Left ventricle myocardium superior (tissue), 1 donor: Measurements from ENCODE around the gene PAXX. TPM values are rescaled to one million over a fixed set of nuclear protein-coding genes. Genes with fewer than 3 reads are reported as not detected.

Source experiments
- ATAC-seq: fragments of 200-7000 bp; cut with Tn5 transposase; one replicate; pipeline ENCODE4 v1.9.1; 2020; ENCODE audit warnings: mild to moderate bottlenecking, moderate library complexity
- DNase-seq: peaks from one replicate; pipeline ENCODE4 v3.0.0-alpha.2; 2020
- intact Hi-C: fragments of 100-400 bp; cut with micrococcal nuclease; formaldehyde crosslinking; loops from one replicate; pipeline ENCODE4 v1.11.0; 2022
- long read RNA-seq: library from polyadenylated mRNA; unstranded; transcript quantifications from one replicate; pipeline ENCODE4 v2.0.0, GENCODE V29; 2021
- total RNA-seq: library from RNA; stranded (reverse); fragmentation: NEBNext Ultra II Directional; extraction: Animal tissue kit (Norgen Biotek cat#: 25700); gene quantifications from one replicate; pipeline ENCODE4 v1.2.1, GENCODE V29; 2021
- donor health status: DM: no; HTN: yes; CAD: no; lungs with severe emphysema.

PAXX gene, protein sequence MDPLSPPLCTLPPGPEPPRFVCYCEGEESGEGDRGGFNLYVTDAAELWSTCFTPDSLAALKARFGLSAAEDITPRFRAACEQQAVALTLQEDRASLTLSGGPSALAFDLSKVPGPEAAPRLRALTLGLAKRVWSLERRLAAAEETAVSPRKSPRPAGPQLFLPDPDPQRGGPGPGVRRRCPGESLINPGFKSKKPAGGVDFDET
- 23.9 TPM for total RNA-seq
- long read RNA-seq, transcript PAXX-208 (5 exons, 1,077 nt) = minor isoform, 6 of 58 reads
- long read RNA-seq, transcript PAXX-201 (7 exons, 812 nt) = major isoform, 22 of 58 reads
- long read RNA-seq, partial matches to known transcripts = 13 of 58 reads
- long read RNA-seq, other reads (novel, unspliced or antisense) = 14 of 58 reads

DNA sequence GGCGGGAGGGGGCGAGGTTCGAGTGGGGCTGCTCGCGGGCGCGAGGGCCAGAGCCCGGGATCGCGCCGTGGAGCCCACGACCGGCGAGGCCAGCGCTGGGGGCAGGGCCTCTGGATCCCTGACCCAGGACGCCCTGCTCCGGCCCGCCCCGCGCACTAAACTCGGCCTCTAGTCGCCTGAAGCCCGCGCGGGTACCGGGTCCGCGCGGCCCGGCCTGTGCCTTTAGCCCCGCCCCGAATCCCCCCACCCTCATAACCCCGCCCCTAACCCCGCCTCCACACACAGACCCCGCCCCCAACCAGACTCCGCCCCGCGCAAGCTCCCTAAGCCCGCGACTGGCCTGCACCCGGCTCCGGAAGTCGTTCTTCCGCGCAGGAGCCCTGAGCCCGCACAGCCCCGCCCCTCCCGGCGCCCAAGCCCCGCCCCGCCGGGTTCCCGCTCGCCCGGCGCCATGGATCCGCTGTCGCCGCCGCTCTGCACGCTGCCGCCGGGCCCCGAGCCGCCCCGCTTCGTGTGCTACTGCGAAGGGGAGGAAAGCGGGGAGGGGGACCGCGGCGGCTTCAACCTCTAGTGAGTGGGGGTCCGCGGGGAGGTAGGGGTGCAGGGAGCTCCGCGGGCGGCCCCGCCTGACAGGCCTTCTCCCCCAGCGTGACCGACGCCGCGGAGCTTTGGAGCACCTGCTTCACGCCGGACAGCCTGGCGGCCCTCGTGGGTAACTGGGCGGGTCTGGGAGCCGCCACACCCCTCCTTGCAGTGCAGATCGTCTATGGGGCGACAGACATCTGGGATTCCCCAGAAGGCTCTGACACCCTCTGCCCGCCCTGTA is at the start of gene PAXX:
PAXX (plus strand) TSS at position 430 of the 826 bp plus-strand sequence; CDS start at position 452, 22 bp downstream.
- DNase-seq (peak; percentile 96), ATAC-seq (peak; percentile 94)
- intact Hi-C loops = no loop called here

DNA sequence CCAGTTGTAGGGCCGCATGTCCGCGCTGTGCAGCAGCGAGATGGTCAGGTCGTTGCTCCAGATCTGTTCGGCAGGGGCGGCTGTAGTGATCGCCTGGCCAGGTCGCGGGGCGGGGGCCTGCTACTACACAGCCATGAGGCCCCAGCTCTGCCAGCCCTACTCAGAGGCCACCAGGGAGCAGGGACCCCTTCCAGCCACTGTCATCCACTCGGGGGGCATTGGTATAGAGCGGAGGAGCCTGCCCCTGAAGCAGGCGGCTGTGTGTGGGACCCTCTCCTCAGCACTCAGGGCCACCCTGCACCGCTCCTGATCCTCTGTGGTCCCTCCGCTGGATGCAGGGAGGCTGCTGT is 49.4 kb upstream of the PAXX start:
- DNase-seq = no peak
- intact Hi-C loops = no loop called here
- ATAC-seq = no peak

DNA sequence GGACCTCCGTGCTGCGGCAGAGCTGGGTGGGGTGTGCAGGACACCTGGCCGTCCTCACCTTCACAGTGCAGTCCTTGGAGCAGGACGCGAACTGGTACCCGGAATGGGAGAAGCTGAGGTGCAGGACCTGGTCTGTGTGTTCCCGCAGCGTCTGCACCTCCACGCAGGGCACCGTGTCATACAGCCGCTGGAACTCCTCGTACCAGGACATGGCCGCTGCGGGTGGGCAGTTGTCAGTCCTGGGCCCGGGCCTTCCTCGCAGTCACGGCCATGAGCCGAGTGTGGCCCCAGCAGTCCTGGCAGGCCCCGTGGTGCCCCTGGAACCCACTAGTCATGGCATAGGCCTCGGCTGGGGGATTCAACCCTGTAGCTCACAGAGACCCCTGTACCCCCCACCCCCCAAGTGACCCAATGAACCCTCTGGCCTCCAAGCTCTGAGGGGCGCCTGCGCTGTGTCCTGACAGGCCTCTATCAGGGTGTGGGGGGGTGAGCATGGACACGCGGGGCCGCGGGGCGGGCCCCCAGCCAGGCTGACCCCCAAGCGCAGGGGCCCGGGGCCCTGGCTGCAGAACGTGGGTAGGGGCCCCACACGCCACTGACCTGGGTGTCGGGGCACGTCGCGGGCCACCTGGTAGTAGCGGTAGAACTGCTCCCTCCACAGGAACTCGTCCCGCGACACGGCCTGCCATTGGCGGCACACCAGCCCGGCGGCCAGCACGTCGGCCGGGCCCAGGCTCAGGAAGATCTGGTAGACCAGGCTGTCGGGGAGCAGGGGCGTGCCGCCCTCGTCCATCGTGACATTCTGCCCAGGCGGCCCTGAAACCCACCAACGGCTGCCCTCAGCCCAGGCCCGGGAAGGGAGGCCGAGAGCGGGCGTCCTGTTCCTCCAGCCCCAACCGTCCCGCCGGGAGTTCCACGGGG is 48.7 kb upstream of the PAXX start:
- ATAC-seq (no peak), DNase-seq (peak; percentile 69)
- intact Hi-C loops = no loop called here

DNA sequence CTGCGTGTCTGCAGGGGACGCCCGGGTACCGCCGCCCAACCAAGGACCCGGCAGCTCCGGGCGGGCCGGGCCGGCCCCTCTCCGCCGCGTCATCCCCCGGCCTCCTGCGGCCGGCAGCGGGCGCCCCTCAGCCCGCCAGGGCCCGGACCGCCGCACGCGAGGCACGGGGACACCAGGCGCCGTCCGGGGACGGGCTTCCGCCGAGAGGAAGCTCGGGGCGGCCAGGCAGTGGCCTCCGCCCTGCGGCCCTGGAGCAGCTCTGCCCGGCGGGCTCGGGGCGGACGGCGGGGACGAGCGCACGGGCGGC is 48.1 kb upstream of the PAXX start:
- ATAC-seq (peak; percentile 29), DNase-seq (no peak)
- intact Hi-C loops = no loop called here

DNA sequence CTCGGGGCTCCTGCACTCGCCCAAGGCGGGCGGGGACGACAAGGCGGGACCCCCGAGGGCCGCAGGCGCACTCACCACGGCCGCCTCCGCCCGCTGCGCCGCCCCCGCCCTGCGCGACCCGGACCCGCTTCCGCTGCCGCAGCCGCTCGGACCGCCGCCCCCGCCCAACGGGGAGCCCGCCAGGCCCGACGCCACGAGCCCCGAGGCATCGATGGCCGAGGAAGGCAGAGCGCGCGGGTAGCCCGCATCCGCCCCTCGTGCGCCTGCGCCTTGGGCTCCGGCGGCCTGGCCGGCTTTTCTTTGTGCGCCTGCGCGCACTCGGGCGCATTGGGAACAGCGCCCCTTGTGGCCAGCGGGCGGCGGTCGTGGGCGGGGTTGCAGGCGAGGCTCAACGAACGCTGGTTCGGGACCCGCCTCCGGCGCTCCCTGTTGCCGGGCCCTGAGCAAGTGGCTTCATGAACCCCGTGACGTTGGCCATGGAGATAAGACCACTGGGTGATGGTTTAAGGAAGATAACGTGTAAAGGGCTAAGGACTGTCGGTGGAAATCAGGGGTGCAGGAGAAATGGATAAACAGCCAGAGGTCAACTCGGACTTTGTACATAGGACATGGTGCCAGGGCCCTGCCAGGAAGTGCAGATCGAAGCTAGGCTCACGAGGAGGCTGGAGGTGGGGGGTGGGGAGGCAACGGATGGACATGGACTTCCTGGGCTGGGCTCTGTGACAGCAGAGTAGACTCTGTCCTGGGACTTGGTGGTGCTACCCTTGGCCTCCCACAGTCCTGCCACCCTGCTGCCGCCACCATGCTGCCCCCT is 47.5 kb upstream of the PAXX start, which contains the start of the genes C8G and FBXW5:
C8G (plus strand) TSS at position 725 of the 814 bp plus-strand sequence; CDS start at position 803, 78 bp downstream.
FBXW5 (minus strand) TSS at position 220 of the 814 bp plus-strand sequence. CDS start 655 bp downstream, outside the sequence.
- intact Hi-C loops = no loop called here
- ATAC-seq = peak; percentile 71
- peak; percentile 98 for DNase-seq

DNA sequence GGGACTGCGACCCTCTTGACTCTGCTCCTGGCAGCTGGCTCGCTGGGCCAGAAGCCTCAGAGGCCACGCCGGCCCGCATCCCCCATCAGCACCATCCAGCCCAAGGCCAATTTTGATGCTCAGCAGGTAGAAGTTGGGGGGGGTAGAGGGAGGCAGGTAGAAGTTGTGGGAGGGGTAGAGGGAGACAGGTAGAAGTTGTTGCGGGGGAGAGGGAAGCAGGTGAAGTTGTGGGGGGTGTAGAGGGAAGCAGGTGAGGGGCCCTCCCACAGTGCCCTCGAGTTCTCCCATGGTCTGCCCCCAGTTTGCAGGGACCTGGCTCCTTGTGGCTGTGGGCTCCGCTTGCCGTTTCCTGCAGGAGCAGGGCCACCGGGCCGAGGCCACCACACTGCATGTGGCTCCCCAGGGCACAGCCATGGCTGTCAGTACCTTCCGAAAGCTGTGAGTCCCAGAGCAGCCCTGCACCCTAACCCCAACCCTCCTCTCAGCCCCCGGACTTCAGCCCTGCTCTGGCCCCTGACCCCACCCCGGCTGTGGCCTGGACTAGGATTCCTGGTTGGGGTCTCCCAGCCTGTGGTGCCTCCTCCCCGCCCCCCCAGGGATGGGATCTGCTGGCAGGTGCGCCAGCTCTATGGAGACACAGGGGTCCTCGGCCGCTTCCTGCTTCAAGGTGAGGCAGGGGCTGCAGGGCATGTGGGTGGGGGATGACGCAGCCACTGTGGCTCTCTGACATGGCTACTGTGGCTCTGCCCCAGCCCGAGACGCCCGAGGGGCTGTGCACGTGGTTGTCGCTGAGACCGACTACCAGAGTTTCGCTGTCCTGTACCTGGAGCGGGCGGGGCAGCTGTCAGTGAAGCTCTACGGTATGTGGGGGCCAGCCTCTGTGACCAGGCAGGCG is 46.6 kb upstream of the PAXX start:
- ATAC-seq = no peak
- intact Hi-C loops = no loop called here
- peak; percentile 44 for DNase-seq

DNA sequence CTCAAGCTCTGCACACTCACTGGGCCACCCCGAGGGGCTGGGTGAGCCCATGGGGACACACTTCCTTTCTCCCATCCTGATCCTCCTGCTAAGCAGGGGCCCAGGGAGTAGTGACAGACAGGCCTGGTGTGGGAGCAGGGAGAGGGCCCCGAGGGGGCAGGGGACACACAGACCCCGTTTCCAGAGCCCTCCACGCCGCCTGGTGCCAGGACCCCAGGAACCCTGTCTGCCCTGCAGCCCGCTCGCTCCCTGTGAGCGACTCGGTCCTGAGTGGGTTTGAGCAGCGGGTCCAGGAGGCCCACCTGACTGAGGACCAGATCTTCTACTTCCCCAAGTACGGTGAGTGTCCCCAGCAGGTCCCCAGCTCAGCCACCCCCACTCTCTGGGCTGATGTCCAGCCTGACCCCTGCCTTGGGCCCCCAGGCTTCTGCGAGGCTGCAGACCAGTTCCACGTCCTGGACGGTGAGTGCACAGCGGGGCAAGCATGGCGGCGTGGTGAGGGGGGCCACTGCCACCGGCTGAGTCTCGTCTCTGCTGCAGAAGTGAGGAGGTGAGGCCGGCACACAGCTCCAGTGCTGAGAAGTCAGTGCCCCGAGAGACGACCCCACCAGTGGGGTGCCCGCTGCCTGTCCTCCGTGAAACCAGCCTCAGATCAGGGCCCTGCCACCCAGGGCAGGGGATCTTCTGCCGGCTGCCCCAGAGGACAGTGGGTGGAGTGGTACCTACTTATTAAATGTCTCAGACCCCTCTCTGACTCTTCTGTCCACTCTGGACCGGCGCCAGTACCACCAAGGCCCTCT is 45.8 kb upstream of the PAXX start:
- intact Hi-C loops = no loop called here
- ATAC-seq (no peak), DNase-seq (peak; percentile 49)

DNA sequence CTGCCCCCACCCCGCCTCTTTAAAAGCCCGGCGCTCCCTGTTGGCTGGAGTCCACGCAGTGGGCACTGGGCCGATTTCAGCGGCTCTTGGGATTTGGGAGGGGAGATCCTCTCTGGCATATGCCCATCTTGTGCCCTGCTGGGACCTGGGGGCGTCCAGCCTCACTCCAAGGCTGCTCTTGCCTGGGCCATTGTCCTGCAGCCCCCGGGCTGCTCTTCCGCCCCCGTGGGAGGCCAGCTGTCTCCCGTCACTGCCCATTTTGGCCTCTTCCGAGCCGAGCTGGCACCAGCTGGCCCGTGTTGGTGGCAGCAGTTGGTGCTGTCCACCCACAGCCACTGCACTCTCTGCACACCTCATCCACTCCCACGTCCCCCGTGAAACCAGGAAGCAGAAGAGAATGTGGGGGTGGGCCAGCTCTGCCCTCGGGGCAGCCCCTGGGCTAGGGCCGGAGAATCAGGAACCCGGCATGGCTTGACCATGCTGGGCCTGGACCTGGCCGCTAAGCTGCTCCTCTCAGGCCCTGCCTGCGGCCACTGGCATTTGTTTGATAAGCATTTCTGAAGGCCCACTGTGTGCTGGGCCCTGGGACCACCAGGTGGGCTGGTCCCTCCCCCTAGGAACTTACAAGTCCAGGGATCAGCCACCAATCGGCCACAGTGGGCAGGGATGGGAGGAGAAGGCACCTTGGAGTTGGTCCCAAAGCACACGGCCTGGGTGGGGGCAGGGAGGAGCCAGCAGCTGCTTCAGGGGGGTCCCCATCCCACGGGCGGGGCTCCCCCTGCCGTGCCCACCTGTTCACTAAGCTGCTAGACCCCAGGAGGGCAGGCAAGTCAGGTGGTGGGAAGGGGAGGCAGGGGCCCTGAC is 45.0 kb upstream of the PAXX start:
- intact Hi-C loops = no loop called here
- ATAC-seq (no peak), DNase-seq (peak; percentile 43)

DNA sequence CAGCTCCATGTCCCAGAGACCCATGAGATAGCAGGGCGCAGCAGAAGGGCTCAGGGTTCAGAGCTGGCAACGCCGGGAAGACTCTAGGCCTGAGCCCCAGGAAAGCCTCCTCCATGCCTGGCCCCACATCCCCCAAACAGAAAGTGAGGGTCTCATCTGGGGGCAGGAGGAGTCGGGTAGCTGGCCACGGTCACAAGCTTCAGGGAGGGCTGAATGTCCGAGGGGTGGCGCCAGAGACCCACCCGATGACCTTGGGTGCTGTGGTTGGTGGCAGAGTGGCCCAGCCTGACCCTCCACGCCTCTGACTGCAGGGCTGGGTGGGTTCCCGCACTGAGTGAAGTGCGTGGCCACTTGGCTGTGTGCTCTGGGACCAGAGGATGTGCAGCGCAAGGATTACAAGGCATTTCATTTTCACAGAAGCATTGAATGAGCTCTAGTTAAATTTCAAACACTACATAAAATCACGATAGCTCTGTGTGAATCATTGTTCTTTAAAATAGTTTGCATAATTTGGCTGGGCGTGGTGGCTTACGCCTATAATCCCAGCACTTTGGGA is 44.2 kb upstream of the PAXX start:
- ATAC-seq (no peak), DNase-seq (peak; percentile 85)
- intact Hi-C loops = no loop called here

DNA sequence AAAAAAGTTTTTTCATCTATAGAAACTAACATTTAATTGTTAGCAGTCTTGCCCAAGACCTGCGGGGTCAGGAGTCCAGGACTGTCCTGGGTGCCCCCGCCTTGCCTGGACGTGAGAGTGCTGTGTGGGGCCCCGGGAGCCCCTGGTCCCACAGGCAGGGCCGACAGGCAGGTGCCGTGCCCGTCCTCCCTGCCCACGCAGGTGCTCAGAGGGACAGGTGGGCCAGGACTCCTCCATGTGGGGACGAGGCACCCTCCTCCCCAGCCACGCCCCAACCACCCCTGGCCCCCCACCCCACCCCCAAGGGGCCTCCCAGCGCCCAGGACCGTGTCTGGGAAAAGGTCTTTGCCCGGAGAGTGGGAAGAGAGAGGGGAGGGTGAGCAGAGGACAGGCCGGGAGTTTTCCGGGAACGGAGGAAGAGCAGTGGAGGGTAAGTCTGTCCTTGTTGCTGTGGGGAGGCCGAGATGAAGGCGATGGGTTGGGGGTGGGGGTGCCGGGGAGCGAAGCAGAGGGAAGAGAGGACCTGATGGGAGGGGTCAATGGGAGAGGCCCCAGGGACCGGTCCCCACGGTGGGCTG is 42.9 kb upstream of the PAXX start:
- DNase-seq (no peak), ATAC-seq (peak; percentile 2)
- intact Hi-C loops = no loop called here

DNA sequence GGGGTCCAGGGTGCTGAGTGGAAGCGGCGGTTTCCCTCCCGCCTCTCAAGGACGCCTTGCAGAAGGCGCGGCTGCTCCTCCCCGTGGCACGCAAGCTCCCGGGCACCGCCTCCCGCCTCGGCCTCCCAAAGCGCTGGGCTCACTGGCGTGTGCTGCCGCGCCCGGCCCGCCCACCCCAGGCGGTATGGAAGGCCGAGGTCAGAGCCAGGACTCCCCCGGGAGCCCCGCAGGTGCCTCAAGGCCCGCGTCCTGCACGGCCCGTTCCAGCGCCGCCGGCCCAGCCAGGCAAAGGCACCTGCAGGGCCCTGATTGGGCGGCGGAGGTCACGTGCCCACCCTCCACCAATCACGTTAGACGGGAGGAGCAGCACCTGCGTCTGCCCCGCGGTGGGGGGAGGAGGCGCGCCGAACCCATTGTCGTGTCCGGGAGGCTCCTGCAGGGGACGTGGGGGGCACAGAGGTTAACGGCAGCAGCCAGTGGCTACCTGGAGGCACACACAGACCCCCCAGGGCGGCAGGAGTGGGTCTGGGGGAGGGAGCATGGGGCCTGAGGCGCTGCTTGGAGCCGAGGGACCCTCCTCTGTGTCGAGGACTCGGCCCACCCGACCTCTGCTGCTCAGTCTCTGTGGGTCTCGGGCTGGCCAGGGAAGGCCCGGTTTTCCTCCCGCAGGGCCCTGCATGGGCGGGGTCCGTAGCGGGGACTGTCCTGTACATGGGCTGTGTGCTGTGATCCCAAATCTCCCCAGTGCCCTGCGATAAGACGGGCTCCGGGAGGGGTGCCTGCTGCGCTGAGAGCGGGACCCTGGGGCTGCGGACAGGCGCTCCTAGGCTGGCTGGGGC is 42.2 kb upstream of the PAXX start:
- intact Hi-C loops = no loop called here
- DNase-seq = peak; percentile 98
- peak; percentile 90 for ATAC-seq

DNA sequence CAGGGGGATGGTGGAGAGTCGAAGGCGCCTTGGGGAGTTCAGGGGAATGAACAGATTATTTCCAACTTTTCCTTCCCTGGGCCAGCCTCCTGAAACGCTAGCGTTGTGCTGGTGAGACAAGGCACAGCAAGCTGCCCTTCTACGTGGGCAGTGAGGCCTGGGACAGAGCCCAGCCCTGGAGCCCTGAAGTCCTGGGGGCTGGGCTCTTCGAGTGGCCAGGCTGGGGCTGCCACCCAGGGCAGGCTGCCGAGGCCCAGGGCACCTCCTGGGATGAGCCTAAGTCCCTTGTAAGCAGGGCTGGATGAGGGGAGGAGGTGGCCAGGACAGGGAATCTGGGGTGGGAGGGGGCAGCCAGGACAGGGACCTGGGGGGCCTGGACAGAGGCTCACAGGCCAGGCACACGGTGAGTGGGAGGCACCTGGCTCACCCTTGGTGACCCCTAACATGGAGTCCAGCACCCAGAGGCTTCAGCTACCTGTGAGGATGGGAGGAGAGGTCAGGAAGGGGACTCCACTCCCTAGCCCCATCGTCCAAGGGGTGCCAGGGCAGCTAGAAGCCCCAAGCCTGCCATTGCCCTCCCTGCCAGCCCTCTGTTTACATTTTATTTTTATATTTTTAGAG is 41.5 kb upstream of the PAXX start:
- intact Hi-C loops = no loop called here
- DNase-seq (peak; percentile 78), ATAC-seq (peak; percentile 53)

DNA sequence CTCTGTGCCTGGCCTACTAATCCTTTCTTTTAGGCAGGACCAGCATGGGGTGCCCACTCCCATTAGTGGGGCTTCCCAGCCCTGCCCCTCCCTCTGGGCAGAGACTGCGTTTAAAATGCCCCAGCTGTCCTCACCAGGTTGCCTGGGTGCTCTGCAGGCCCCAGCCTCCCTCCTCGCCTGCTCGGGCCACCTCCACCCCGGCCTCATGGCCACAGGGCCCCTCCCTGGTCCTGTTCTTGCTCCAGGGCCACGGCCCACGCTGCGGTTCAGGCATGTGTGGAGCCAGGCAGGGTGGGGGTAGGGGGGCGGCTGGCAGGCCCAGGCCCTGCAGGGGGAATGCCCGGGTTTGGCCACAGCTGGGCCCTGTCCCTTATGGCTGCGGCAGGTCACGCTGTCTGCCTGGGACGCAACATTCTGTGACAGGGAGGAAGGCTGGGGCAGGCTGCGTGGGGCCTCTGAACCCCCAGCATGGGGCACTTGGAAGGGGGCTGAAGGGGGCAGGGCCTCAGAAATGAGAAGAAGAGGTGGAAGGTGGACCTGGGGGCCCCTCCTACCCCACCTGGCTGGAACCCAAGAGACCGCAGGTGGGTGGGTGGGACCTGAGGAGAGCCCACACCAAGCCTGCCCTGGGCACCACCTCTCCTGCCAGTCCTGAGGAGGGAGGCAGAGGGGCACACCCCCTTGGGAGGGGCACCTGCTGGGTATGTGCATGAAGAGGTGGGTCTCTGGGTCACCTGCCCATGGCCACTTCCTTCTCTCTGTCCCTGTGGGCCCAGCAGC is 40.5 kb upstream of the PAXX start, which contains the start of gene LCN12:
LCN12 (plus strand) TSS at position 733 of the 780 bp plus-strand sequence. CDS start 55 bp downstream, outside the sequence.
- no peak for ATAC-seq
- peak; percentile 34 for DNase-seq
- intact Hi-C loops = no loop called here
